HEK293T (cell line): Measurements from ENCODE around the gene CKS1B.

ENCODE experiments used
- BHLHE40 ChIP-seq: fragments of 450-650 bp; IDR thresholded peaks from 2 replicates; pipeline ENCODE4 v1.6.1; 2016; ENCODE audit warnings: mild to moderate bottlenecking, moderate library complexity, borderline replicate concordance
- ELF4 ChIP-seq: fragments of 450-650 bp; IDR thresholded peaks from 2 replicates; pipeline ENCODE4 v1.6.1; 2017; ENCODE audit warnings: antibody characterized with exemption
- FOXA1 ChIP-seq: fragments of 450-650 bp; IDR thresholded peaks from 2 replicates; pipeline ENCODE4 v1.6.1; 2016; ENCODE audit warnings: mild to moderate bottlenecking
- FOXK2 ChIP-seq: fragments of 450-650 bp; IDR thresholded peaks from 2 replicates; pipeline ENCODE4 v1.6.1; 2016; ENCODE audit warnings: mild to moderate bottlenecking
- FOXM1 ChIP-seq: fragments of 450-650 bp; IDR thresholded peaks from 2 replicates; pipeline ENCODE4 v1.6.1; 2017; ENCODE audit warnings: mild to moderate bottlenecking, borderline replicate concordance
- L3MBTL2 ChIP-seq: fragments of 450-650 bp; conservative IDR thresholded peaks from 2 replicates; pipeline ENCODE4 v1.6.1; 2016; ENCODE audit warnings: mild to moderate bottlenecking
- SP1 ChIP-seq: fragments of 450-650 bp; IDR thresholded peaks from 2 replicates; pipeline ENCODE4 v1.6.1; 2017
- SUZ12 ChIP-seq: fragments of 450-650 bp; IDR thresholded peaks from 2 replicates; pipeline ENCODE4 v1.6.1; 2016; ENCODE audit warnings: mild to moderate bottlenecking
- ZNF384 ChIP-seq: fragments of 450-650 bp; IDR thresholded peaks from 2 replicates; pipeline ENCODE4 v1.6.1; 2016
- TF ChIP-seq, protein P1 (sequence below): fragments of 450-650 bp; IDR thresholded peaks from 2 replicates; pipeline ENCODE4 v1.6.1; 2016

GRCh38 chr1:154966111-154966510 is 8.4 kb upstream of the CKS1B start:
- TF ChIP-seq SUZ12 (no peak), ELF4 (no peak), FOXM1 (no peak), L3MBTL2 (no peak), BHLHE40 (no peak), SP1 (no peak), FOXK2 (no peak), ZNF384 (no peak), FOXA1 (no peak)
- TF ChIP-seq, protein P1, sequence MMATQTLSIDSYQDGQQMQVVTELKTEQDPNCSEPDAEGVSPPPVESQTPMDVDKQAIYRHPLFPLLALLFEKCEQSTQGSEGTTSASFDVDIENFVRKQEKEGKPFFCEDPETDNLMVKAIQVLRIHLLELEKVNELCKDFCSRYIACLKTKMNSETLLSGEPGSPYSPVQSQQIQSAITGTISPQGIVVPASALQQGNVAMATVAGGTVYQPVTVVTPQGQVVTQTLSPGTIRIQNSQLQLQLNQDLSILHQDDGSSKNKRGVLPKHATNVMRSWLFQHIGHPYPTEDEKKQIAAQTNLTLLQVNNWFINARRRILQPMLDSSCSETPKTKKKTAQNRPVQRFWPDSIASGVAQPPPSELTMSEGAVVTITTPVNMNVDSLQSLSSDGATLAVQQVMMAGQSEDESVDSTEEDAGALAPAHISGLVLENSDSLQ = no peak
